AG04449 (cell line): ENCODE measurements around the gene PTAR1.

Source experiments
- CTCF ChIA-PET: fragments of 350-600 bp; formaldehyde crosslinking; extraction: SDS; loops from one replicate; lab custom pipeline; 2021; ENCODE audit warnings: antibody characterized with exemption; lab: Yijun Ruan, JAX
- POLR2A ChIA-PET: fragments of 400-600, 350-600 bp; formaldehyde crosslinking; extraction: SDS; loops from one replicate; lab custom pipeline; 2020; ENCODE audit warnings: antibody characterized with exemption, inconsistent platforms; lab: Yijun Ruan, JAX
- DNase-seq: peaks from one replicate; pipeline ENCODE4 v3.0.0-alpha.2; 2010; ENCODE audit warnings: low read depth, low spot score
- H3K4me3 ChIP-seq: 2 replicates; pipeline ENCODE4 v1.5.1; 2011; ENCODE audit warnings: low read depth, mild to moderate bottlenecking, control low read depth, low read length
- CTCF ChIP-seq: IDR thresholded peaks from one replicate; pipeline ENCODE4 v1.5.1; 2011; ENCODE audit warnings: mild to moderate bottlenecking, moderate library complexity, low read length, control low read depth, inconsistent platforms; ENCODE audit not compliant: insufficient read depth; ENCODE audit errors: missing control alignments

Gene PTAR1

GRCh38 chr9:69674112-69674685 lies 85.6 kb downstream of the PTAR1 start:
- ChIA-PET CTCF (interaction anchor here (0.8 to 4.5 kb wide), 18 partner anchors 14 to 438 kb away, joined by 3 to 42 read pairs (median 7); no protein-coding TSS in a partner anchor), POLR2A (no interaction called here)
- H3K4me3 ChIP-seq, result no peak overlapping the region
- DNase-seq, result no peak
- TF ChIP-seq CTCF, result no peak

- H3K4me3 ChIP-seq, result peak overlapping the region; percentile 82
- CTCF ChIA-PET, result interaction anchor here (0.6 to 4.5 kb wide), 59 partner anchors 8 to 558 kb away, joined by 3 to 42 read pairs (median 4); no protein-coding TSS in a partner anchor
- POLR2A ChIA-PET, result no interaction called here
- no peak for TF ChIP-seq CTCF
- no peak for DNase-seq
These were observed 86.5 kb downstream of the PTAR1 start for GRCh38 chr9:69673311-69673640.

GRCh38 chr9:69672596-69673310 lies 87.1 kb downstream of the PTAR1 start:
- ChIA-PET CTCF (interaction anchor here (0.6 to 4.5 kb wide), 69 partner anchors 8 to 558 kb away, joined by 3 to 42 read pairs (median 4); no protein-coding TSS in a partner anchor), POLR2A (no interaction called here)
- H3K4me3 ChIP-seq, result peak overlapping the region; percentile 82
- DNase-seq, result peak; percentile 33
- peak; percentile 99 for TF ChIP-seq CTCF

GRCh38 chr9:69671879-69672595 lies 87.8 kb downstream of the PTAR1 start, which contains the start of gene APBA1:
TSS of gene APBA1 (minus strand) at chr9:69672371.
- peak within 1 kb of the TSS; percentile 82 for H3K4me3 ChIP-seq
- DNase-seq, result no peak
- CTCF ChIA-PET, result interaction anchor here (0.6 to 4.5 kb wide), 40 partner anchors 9 to 559 kb away, joined by 3 to 42 read pairs (median 4); no protein-coding TSS in a partner anchor
- peak; percentile 1 for TF ChIP-seq CTCF
- POLR2A ChIA-PET, result no interaction called here

GRCh38 chr9:69671311-69671878 lies 88.4 kb downstream of the PTAR1 start:
- ChIA-PET POLR2A (no interaction called here), CTCF (interaction anchor here (1.3 to 4.5 kb wide), 6 partner anchors 11 to 441 kb away, joined by 3 to 42 read pairs (median 26); no protein-coding TSS in a partner anchor)
- no peak for TF ChIP-seq CTCF
- DNase-seq, result no peak
- peak overlapping the region; percentile 82 for H3K4me3 ChIP-seq

- no peak for DNase-seq
- ChIA-PET POLR2A (no interaction called here), CTCF (interaction anchor here (0.8 kb wide), 1 partner anchor 245 kb away, joined by 3 read pairs; no protein-coding TSS in a partner anchor)
- TF ChIP-seq CTCF, result no peak
- H3K4me3 ChIP-seq, result no peak overlapping the region
These were observed 92.5 kb downstream of the PTAR1 start for GRCh38 chr9:69667306-69667705.
